HCT116 (cell line): ENCODE measurements around the gene OR2L8. TPM values are rescaled to one million over a fixed set of nuclear protein-coding genes. Genes with fewer than 3 reads are reported as not detected.

ENCODE experiments used
- ATAC-seq: fragments of 200-7000 bp; cut with Tn5 transposase; 2 replicates; pipeline ENCODE4 v1.9.1; 2020; ENCODE audit warnings: mild to moderate bottlenecking, moderate library complexity
- BruUV-seq: library from RNA; stranded (reverse); fragments of 400-500 nt; replicated peaks from 2 replicates; lab custom pipeline; 2021; lab: Mats Ljungman, UMichigan
- CTCF ChIA-PET: fragments of 300-600 bp; sonication (Branson Sonifier 250); formaldehyde crosslinking; loops from one replicate; lab custom pipeline; 2021; ENCODE audit warnings: antibody characterized with exemption; lab: Charles Lee
- POLR2A ChIA-PET: fragments of 300-600, 350-600 bp; sonication (Branson Sonifier 250); formaldehyde crosslinking; loops from one replicate; lab custom pipeline; 2021; ENCODE audit warnings: antibody characterized with exemption; lab: Charles Lee
- RAD21 ChIA-PET, 2 experiments: fragments of 300-600 bp; sonication (Branson Sonifier 250); formaldehyde crosslinking; loops; one replicate each; lab custom pipeline; 2023; ENCODE audit warnings: low total read pairs in 2 of 2; ENCODE audit not compliant: uncharacterized antibody in 2 of 2, unreplicated experiment in 2 of 2, low non-redundant PET in 1 of 2; lab: Charles Lee
- DNase-seq: peaks from one replicate; pipeline ENCODE4 v3.0.0-alpha.2; 2010; ENCODE audit warnings: low read depth, low spot score
- H2AFZ ChIP-seq: fragments of 200-600 bp; shearing (Covaris generic), sonication (generic); 2 replicates; pipeline ENCODE4 v1.6.1; 2017; ENCODE audit warnings: low read depth, mixed run types, mixed read lengths, antibody characterized with exemption, low read length; ENCODE audit not compliant: poor library complexity, severe bottlenecking
- H3K27ac ChIP-seq: 2 replicates; pipeline ENCODE4 v1.5.1; 2012; ENCODE audit warnings: low read depth, low read length
- H3K27me3 ChIP-seq: fragments of 200-600 bp; sonication (generic); 2 replicates; pipeline ENCODE4 v1.6.1; 2016; ENCODE audit warnings: mixed run types, low read length, mixed read lengths; ENCODE audit not compliant: insufficient read depth
- H3K36me3 ChIP-seq, 2 experiments: fragments of 200-500 bp in 1 of 2; fragments of 200-600 bp in 1 of 2; sonication (Bioruptor generic) in 1 of 2; sonication (generic) in 1 of 2; 2 replicates each; pipeline versions ENCODE4 v1.5.1 to v1.6.1; 2014 to 2016; ENCODE audit warnings: low read length in 2 of 2, inconsistent platforms in 1 of 2, mixed read lengths in 1 of 2, mixed run types in 1 of 2; ENCODE audit not compliant: insufficient read depth in 2 of 2, control insufficient read depth in 1 of 2
- H3K4me1 ChIP-seq, 2 experiments: fragments of 200-600 bp in 1 of 2; sonication (generic) in 1 of 2; 2 replicates each; pipeline versions ENCODE4 v1.5.1 to v1.6.1; 2012 to 2017; ENCODE audit warnings: low read length in 2 of 2, inconsistent platforms in 1 of 2, mild to moderate bottlenecking in 1 of 2, mixed read lengths in 1 of 2, mixed run types in 1 of 2, moderate library complexity in 1 of 2; ENCODE audit not compliant: insufficient read depth in 2 of 2, control insufficient read depth in 1 of 2
- H3K4me2 ChIP-seq: fragments of 200-600 bp; sonication (generic); 2 replicates; pipeline ENCODE4 v1.6.1; 2017; ENCODE audit warnings: mixed run types, low read length, mixed read lengths
- H3K4me3 ChIP-seq, 2 experiments: fragments of 200-600 bp in 1 of 2; sonication (generic) in 1 of 2; replicated peaks in 1 of 2; 2 replicates each; pipeline ENCODE4 v1.5.1; 2011 to 2016; ENCODE audit warnings: low read length in 2 of 2, control low read depth in 1 of 2, low read depth in 1 of 2, mild to moderate bottlenecking in 1 of 2, mixed read lengths in 1 of 2, mixed run types in 1 of 2
- H3K79me2 ChIP-seq: fragments of 200-600 bp; sonication (generic); 2 replicates; pipeline ENCODE4 v1.6.1; 2017; ENCODE audit warnings: mild to moderate bottlenecking, mixed run types, low read length, moderate library complexity, mixed read lengths; ENCODE audit not compliant: insufficient read depth
- H3K9ac ChIP-seq: fragments of 200-600 bp; sonication (generic); 2 replicates; pipeline ENCODE4 v1.6.1; 2016; ENCODE audit warnings: low read length, mixed read lengths
- H3K9me2 ChIP-seq: fragments of 200-600 bp; sonication (generic), shearing (Covaris generic); 2 replicates; pipeline ENCODE4 v1.6.1; 2017; ENCODE audit warnings: mixed run types, mild to moderate bottlenecking, moderate library complexity; ENCODE audit not compliant: insufficient read depth
- H3K9me3 ChIP-seq, 2 experiments: fragments of 200-500 bp in 1 of 2; fragments of 200-600 bp in 1 of 2; sonication (Bioruptor generic) in 1 of 2; sonication (generic) in 1 of 2; 2 replicates each; pipeline ENCODE4 v1.6.1; 2014 to 2017; ENCODE audit warnings: low read length in 2 of 2, mixed read lengths in 2 of 2, inconsistent platforms in 1 of 2, low read depth in 1 of 2, mild to moderate bottlenecking in 1 of 2, mixed run types in 1 of 2, moderate library complexity in 1 of 2; ENCODE audit not compliant: control insufficient read depth in 1 of 2, insufficient read depth in 1 of 2
- H4K20me1 ChIP-seq: fragments of 200-600 bp; sonication (generic), shearing (Covaris generic); 2 replicates; pipeline ENCODE4 v1.6.1; 2017; ENCODE audit warnings: mixed run types, mild to moderate bottlenecking, moderate library complexity; ENCODE audit not compliant: insufficient read depth
- ELF1 ChIP-seq: IDR thresholded peaks from 2 replicates; pipeline ENCODE4 v1.6.1; 2012; ENCODE audit warnings: low read depth, borderline replicate concordance
- EZH2 ChIP-seq: fragments of 200-600 bp; sonication (generic); IDR thresholded peaks from 2 replicates; pipeline ENCODE4 v1.6.1; 2017; ENCODE audit warnings: antibody characterized with exemption, mixed run types
- EZH2phosphoT487 ChIP-seq: fragments of 200-600 bp; IDR thresholded peaks from 2 replicates; pipeline ENCODE4 v1.6.1; 2018; ENCODE audit warnings: antibody characterized with exemption, borderline replicate concordance
- FOSL1 ChIP-seq: IDR thresholded peaks from 2 replicates; pipeline ENCODE4 v1.6.1; 2012; ENCODE audit warnings: low read depth
- POLR2AphosphoS5 ChIP-seq: IDR thresholded peaks from 2 replicates; pipeline ENCODE4 v1.6.1; 2011; ENCODE audit warnings: mild to moderate bottlenecking, low read depth, low read length, moderate library complexity
- RAD21 ChIP-seq: IDR thresholded peaks from 2 replicates; pipeline ENCODE4 v1.6.1; 2012; ENCODE audit warnings: low read depth, mild to moderate bottlenecking
- SIN3A ChIP-seq: IDR thresholded peaks from 2 replicates; pipeline ENCODE4 v1.6.1; 2012; ENCODE audit warnings: low read depth
- SP1 ChIP-seq: IDR thresholded peaks from 2 replicates; pipeline ENCODE4 v1.6.1; 2012; ENCODE audit warnings: low read depth
- SRF ChIP-seq: IDR thresholded peaks from 2 replicates; pipeline ENCODE4 v1.6.1; 2012; ENCODE audit warnings: low read depth
- ZNF274 ChIP-seq: fragments of 200-500 bp; sonication (Bioruptor generic); IDR thresholded peaks from 2 replicates; pipeline ENCODE4 v1.6.1; 2014; ENCODE audit warnings: mild to moderate bottlenecking, low read depth, low read length, inconsistent platforms
- intact Hi-C: fragments of 100-400 bp; cut with micrococcal nuclease; formaldehyde crosslinking; loops from 2 replicates; pipeline ENCODE4 v1.10.0; 2022
- total RNA-seq: library from RNA; stranded (reverse); gene quantifications from one replicate; pipeline ENCODE4 v1.2.1, GENCODE V29; 2021; ENCODE audit not compliant: unreplicated experiment

The OR2L8 gene
- total RNA-seq, 1 experiment from 2014 or later: not detected

GRCh38 chr1:247962911-247963588 is 14.4 kb downstream of the OR2L8 start:
- H3K9me3 ChIP-seq: peaks cover 3 to 20% of the 10 kb centered on the region in 2 experiments; a peak in 2 of 4 replicates
- POLR2A ChIA-PET: no interaction called here
- no peaks in the 10 kb centered on the region for H3K27me3 ChIP-seq
- H3K27ac ChIP-seq: no peak overlapping the region
- TF ChIP-seq POLR2AphosphoS5 (no peak), SP1 (no peak)
- no peak overlapping the region for H3K4me2 ChIP-seq
- H3K9ac ChIP-seq: no peak overlapping the region
- no peaks in the 10 kb centered on the region for H4K20me1 ChIP-seq
- H2AFZ ChIP-seq: no peak overlapping the region
- intact Hi-C loops: no loop called here
- no TSS peak for BruUV-seq
- H3K4me1 ChIP-seq: no peaks in the 10 kb centered on the region
- DNase-seq (no peak), ATAC-seq (no peak)
- H3K79me2 ChIP-seq: no peaks in the 10 kb centered on the region
- CTCF ChIA-PET: no interaction called here
- no peaks in the 10 kb centered on the region for H3K36me3 ChIP-seq
- H3K4me3 ChIP-seq: no peak overlapping the region
- RAD21 ChIA-PET: no interaction called here
- no peaks in the 10 kb centered on the region for H3K9me2 ChIP-seq

DNA sequence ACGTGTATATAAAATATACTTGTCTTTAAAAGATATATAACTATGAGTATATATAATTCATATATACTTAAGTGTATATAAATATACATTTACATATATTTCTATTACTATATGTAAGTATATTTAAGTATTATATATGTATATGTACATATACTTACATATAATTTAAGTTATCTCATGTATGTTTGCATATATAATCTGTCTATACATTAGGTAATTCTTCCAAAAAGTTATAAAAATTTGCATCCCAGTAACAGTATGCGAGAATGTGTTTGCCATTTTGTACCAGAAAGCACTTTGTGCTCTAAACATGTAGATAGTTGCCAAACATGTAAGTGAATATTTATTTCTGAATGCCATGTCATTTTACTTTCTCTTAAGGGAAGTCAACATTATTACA is 16.3 kb downstream of the OR2L8 start, which contains the start of gene OR2AK2:
Gene OR2AK2, plus strand, starts transcription at position 301 of the 400 bp plus-strand sequence. CDS start 144 bp downstream, outside the sequence.
- intact Hi-C loops: no loop called here

More for the DNA sequence above, 16.3 kb downstream of the OR2L8 start, which contains the start of gene OR2AK2:
- DNase-seq (no peak), ATAC-seq (no peak)
- H3K27ac ChIP-seq: no peak within 1 kb of the TSS
- no peak within 1 kb of the TSS for H3K4me2 ChIP-seq
- no peaks in the 10 kb centered on the region for H4K20me1 ChIP-seq
- no peaks in the 10 kb centered on the region for H3K27me3 ChIP-seq
- H3K9ac ChIP-seq: no peak within 1 kb of the TSS
- no peaks in the 10 kb centered on the region for H3K36me3 ChIP-seq
- ChIA-PET POLR2A (no interaction called here), RAD21 (no interaction called here), CTCF (no interaction called here)
- no peaks in the 10 kb centered on the region for H3K4me1 ChIP-seq
- H3K9me2 ChIP-seq: no peaks in the 10 kb centered on the region
- H3K9me3 ChIP-seq: peaks cover 3 to 20% of the 10 kb centered on the region in 2 experiments; a peak in 2 of 4 replicates
- no TSS peak for BruUV-seq
- no peak within 1 kb of the TSS for H2AFZ ChIP-seq
- no peak within 1 kb of the TSS for H3K4me3 ChIP-seq
- no peaks in the 10 kb centered on the region for H3K79me2 ChIP-seq
- TF ChIP-seq EZH2phosphoT487 (no peak), EZH2 (no peak), SIN3A (no peak), FOSL1 (no peak), SRF (no peak), SP1 (no peak), ZNF274 (no peak), ELF1 (no peak), RAD21 (no peak)
